Naive B cell (primary cell): ENCODE data around the gene NFX1. TPM values are rescaled to one million over a fixed set of nuclear protein-coding genes. Genes with fewer than 3 reads are reported as not detected.

ENCODE experiments used
- ATAC-seq, 2 donors: fragments of 150-1000 bp; cut with Tn5 transposase; 2 replicates each; pipeline ENCODE4 v1.10.0; 2021; ENCODE audit warnings: low read depth in 2 of 2, mild to moderate bottlenecking in 2 of 2, moderate library complexity in 2 of 2
- DNase-seq: peaks from one replicate; pipeline ENCODE4 v3.0.0; 2022
- H3K27ac Mint-ChIP-seq, 6 donors: one replicate each; pipeline ENCODE4 v1.8.0; 2020 to 2022; ENCODE audit warnings: mild to moderate bottlenecking in 6 of 6, mixed read lengths in 6 of 6, moderate library complexity in 5 of 6, inconsistent platforms in 2 of 6
- H3K27me3 Mint-ChIP-seq, 3 donors: one replicate each; pipeline ENCODE4 v1.8.0; 2021 to 2022; ENCODE audit warnings: mixed read lengths in 3 of 3, mild to moderate bottlenecking in 1 of 3
- H3K36me3 Mint-ChIP-seq, 2 donors: one replicate each; pipeline ENCODE4 v1.8.0; 2020 to 2022; ENCODE audit warnings: mixed read lengths in 2 of 2, inconsistent platforms in 1 of 2, mild to moderate bottlenecking in 1 of 2
- H3K4me1 Mint-ChIP-seq, 3 donors: one replicate each; pipeline ENCODE4 v1.8.0; 2020 to 2022; ENCODE audit warnings: mixed read lengths in 3 of 3, inconsistent platforms in 1 of 3, mild to moderate bottlenecking in 1 of 3, moderate library complexity in 1 of 3
- H3K4me3 Mint-ChIP-seq, 8 donors: one replicate each; pipeline ENCODE4 v1.8.0; 2020 to 2022; ENCODE audit warnings: mild to moderate bottlenecking in 8 of 8, mixed read lengths in 8 of 8, moderate library complexity in 8 of 8, inconsistent platforms in 2 of 8
- H3K9me3 Mint-ChIP-seq, 7 donors: one replicate each; pipeline ENCODE4 v1.8.0; 2020 to 2022; ENCODE audit warnings: mixed read lengths in 7 of 7, mild to moderate bottlenecking in 5 of 7, inconsistent platforms in 2 of 7, moderate library complexity in 1 of 7
- polyA plus RNA-seq, 6 donors: library from polyadenylated mRNA; unstranded; fragments of 300-500 nt; fragmentation: Illumina TruSeq; gene quantifications; one replicate each; pipeline ENCODE4 v1.2.3, GENCODE V29; 2021; ENCODE audit warnings: low read depth in 6 of 6

Gene NFX1
- polyA plus RNA-seq, 6 donors from 2014 or later, result 25.7 to 59.9 (median 41.2) TPM

GRCh38 chr9:33256236-33256635 lies 34.1 kb upstream of the NFX1 start:
- peaks cover 34 to 39% of the 10 kb centered on the region in 2 donors for H3K36me3 Mint-ChIP-seq

GRCh38 chr9:33257276-33257675 lies 33.0 kb upstream of the NFX1 start:
- H3K4me3 Mint-ChIP-seq, result no peak overlapping the region
- peaks cover 33 to 39% of the 10 kb centered on the region in 2 donors for H3K36me3 Mint-ChIP-seq
- H3K9me3 Mint-ChIP-seq, result no peaks in the 10 kb centered on the region
- H3K4me1 Mint-ChIP-seq, result peaks cover 3 to 10% (median 3%) of the 10 kb centered on the region in 3 donors
- no peak overlapping the region for H3K27ac Mint-ChIP-seq
- no peaks in the 10 kb centered on the region for H3K27me3 Mint-ChIP-seq
- no peak for ATAC-seq
- DNase-seq, result no peak

More at GRCh38 chr9:33256236-33256635, 34.1 kb upstream of the NFX1 start:
- no peaks in the 10 kb centered on the region for H3K27me3 Mint-ChIP-seq
- DNase-seq (no peak), ATAC-seq (no peak)
- H3K4me3 Mint-ChIP-seq, result no peak overlapping the region
- H3K27ac Mint-ChIP-seq, result peak overlapping the region in 1 of 6 donors; percentile 39
- H3K9me3 Mint-ChIP-seq, result no peaks in the 10 kb centered on the region
- peaks cover 3 to 10% (median 3%) of the 10 kb centered on the region in 3 donors for H3K4me1 Mint-ChIP-seq

- Mint-ChIP-seq H3K27me3 (no peaks in the 10 kb centered on the region), H3K4me1 (peaks cover 23 to 26% (median 25%) of the 10 kb centered on the region in 3 donors), H3K9me3 (no peaks in the 10 kb centered on the region), H3K36me3 (peaks cover 24 to 31% of the 10 kb centered on the region in 2 donors), H3K27ac (peak overlapping the region in 1 of 6 donors; percentile 47), H3K4me3 (peak overlapping the region in 1 of 8 donors; percentile 15)
- ATAC-seq (no peak), DNase-seq (no peak)
These were observed 29.9 kb upstream of the NFX1 start for GRCh38 chr9:33260372-33260771.

- Mint-ChIP-seq H3K36me3 (peaks cover 13 to 17% of the 10 kb centered on the region in 2 donors), H3K4me1 (peaks cover 37 to 38% (median 38%) of the 10 kb centered on the region in 3 donors), H3K4me3 (peak overlapping the region; percentile 81 to 99 (median 92)), H3K27me3 (no peaks in the 10 kb centered on the region), H3K27ac (peak overlapping the region; percentile 58 to 97 (median 94)), H3K9me3 (no peaks in the 10 kb centered on the region)
- ATAC-seq (no peak), DNase-seq (no peak)
These were observed 26.9 kb upstream of the NFX1 start for GRCh38 chr9:33263131-33264002.

- Mint-ChIP-seq H3K4me1 (peaks cover 36 to 38% (median 38%) of the 10 kb centered on the region in 3 donors), H3K27me3 (no peaks in the 10 kb centered on the region), H3K36me3 (peaks cover 13% of the 10 kb centered on the region in 2 donors), H3K4me3 (peak overlapping the region; percentile 81 to 99 (median 92)), H3K27ac (peak overlapping the region; percentile 58 to 97 (median 94)), H3K9me3 (no peaks in the 10 kb centered on the region)
- DNase-seq (peak; percentile 50), ATAC-seq (peak in 1 of 2 donors; percentile 8)
These were observed 26.3 kb upstream of the NFX1 start for GRCh38 chr9:33264003-33264472.

GRCh38 chr9:33264473-33265177 lies 25.7 kb upstream of the NFX1 start, which contains the start of the genes BAG1 and CHMP5:
BAG1 (minus strand) TSS chr9:33264708.
CHMP5 (plus strand) TSS chr9:33265049; CDS start chr9:33265079, 30 bp downstream.
- peak within 1 kb of the TSS; percentile 96 to 99 (median 99) for H3K27ac Mint-ChIP-seq
- DNase-seq (peak; percentile 98), ATAC-seq (peak; percentile 85)
- H3K9me3 Mint-ChIP-seq, result no peaks in the 10 kb centered on the region
- peaks cover 11% of the 10 kb centered on the region in 2 donors for H3K36me3 Mint-ChIP-seq
- peak within 1 kb of the TSS; percentile 81 to 99 (median 95) for H3K4me3 Mint-ChIP-seq
- H3K27me3 Mint-ChIP-seq, result no peaks in the 10 kb centered on the region
- peaks cover 36 to 38% (median 36%) of the 10 kb centered on the region in 3 donors for H3K4me1 Mint-ChIP-seq

- peaks cover 33 to 36% (median 36%) of the 10 kb centered on the region in 3 donors for H3K4me1 Mint-ChIP-seq
- no peak for ATAC-seq
These were observed 25.0 kb upstream of the NFX1 start for GRCh38 chr9:33265211-33265865.

DNA sequence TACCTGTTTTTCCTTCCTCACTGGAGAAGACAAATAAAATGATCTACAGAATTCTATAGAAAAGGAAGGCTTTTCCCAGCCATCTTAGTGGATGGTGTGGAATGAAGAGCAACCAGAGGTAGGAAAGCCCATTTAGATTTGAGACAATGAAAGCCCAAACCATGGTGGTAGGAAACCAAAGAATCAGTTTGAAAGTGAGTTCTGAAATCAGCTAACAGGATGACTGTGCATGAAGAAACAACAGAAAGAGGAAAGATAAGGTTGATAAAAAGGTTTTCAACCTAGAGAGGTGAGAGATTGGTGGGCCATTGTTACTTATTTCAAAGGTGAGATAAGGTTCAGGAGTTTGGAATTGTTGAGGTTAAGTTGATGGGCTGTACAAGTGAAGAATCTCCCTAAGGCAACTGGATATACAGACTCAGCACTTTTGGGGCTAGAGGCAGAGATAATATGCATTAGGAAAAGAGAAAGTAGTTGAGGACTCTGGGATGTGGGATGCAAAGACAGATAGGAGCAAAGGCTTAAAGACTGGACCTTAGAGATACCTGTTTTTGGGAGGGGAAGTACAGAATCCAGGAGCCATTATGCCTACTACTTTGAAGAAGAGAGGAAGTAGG lies 23.1 kb upstream of the NFX1 start:
- DNase-seq, result no peak
- Mint-ChIP-seq H3K9me3 (no peaks in the 10 kb centered on the region), H3K27ac (peak overlapping the region in 4 of 6 donors; percentile 1 to 44 (median 20)), H3K4me3 (peak overlapping the region in 2 of 8 donors; percentile 27 to 90), H3K4me1 (peaks cover 33 to 36% (median 35%) of the 10 kb centered on the region in 3 donors), H3K27me3 (no peaks in the 10 kb centered on the region), H3K36me3 (peaks cover 8 to 13% of the 10 kb centered on the region in 2 donors)
- no peak for ATAC-seq

More at GRCh38 chr9:33265211-33265865, 25.0 kb upstream of the NFX1 start:
- H3K4me3 Mint-ChIP-seq, result peak overlapping the region; percentile 81 to 97 (median 95)
- H3K36me3 Mint-ChIP-seq, result peaks cover 3 to 5% of the 10 kb centered on the region in 2 donors
- no peak for DNase-seq
- no peaks in the 10 kb centered on the region for H3K9me3 Mint-ChIP-seq
- H3K27me3 Mint-ChIP-seq, result no peaks in the 10 kb centered on the region
- H3K27ac Mint-ChIP-seq, result peak overlapping the region; percentile 96 to 99 (median 99)

DNA sequence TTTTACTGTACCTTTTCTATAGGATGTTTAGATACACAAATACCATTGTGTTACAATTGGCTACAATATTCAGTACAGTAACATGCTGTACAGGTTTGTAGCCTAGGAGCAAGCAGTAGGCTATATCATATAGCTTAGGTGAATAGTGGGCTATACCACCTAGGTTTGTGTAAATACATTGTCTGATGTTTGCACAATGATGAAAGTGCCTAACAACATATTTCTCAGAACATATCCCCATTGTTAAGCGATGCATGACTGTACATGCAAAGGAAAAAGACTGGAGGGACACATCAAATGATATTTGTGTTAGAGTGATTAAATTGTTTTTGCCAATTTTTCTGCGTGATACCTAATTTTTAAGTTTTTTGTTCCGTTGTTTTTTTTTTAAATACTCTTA lies 20.2 kb upstream of the NFX1 start:
- no peaks in the 10 kb centered on the region for H3K27me3 Mint-ChIP-seq

GRCh38 chr9:33272061-33272460 lies 18.3 kb upstream of the NFX1 start:
- Mint-ChIP-seq H3K36me3 (peaks cover 20 to 24% of the 10 kb centered on the region in 2 donors), H3K27ac (no peak overlapping the region), H3K4me1 (peaks cover 1 to 5% (median 4%) of the 10 kb centered on the region in 3 donors), H3K27me3 (no peaks in the 10 kb centered on the region), H3K4me3 (peak overlapping the region in 1 of 8 donors; percentile 6), H3K9me3 (no peaks in the 10 kb centered on the region)
- DNase-seq (no peak), ATAC-seq (no peak)

More for the DNA sequence above, 20.2 kb upstream of the NFX1 start:
- ATAC-seq, result no peak
- no peak overlapping the region for H3K27ac Mint-ChIP-seq
- H3K36me3 Mint-ChIP-seq, result peaks cover 13 to 15% of the 10 kb centered on the region in 2 donors
- no peak for DNase-seq
- peaks cover 16 to 21% (median 18%) of the 10 kb centered on the region in 3 donors for H3K4me1 Mint-ChIP-seq
- no peak overlapping the region for H3K4me3 Mint-ChIP-seq
- H3K9me3 Mint-ChIP-seq, result no peaks in the 10 kb centered on the region

GRCh38 chr9:33273266-33273971 lies 16.9 kb upstream of the NFX1 start:
- Mint-ChIP-seq H3K4me1 (peaks cover 0 to 5% (median 0%) of the 10 kb centered on the region in 3 donors), H3K27ac (peak overlapping the region in 1 of 6 donors; percentile 89), H3K9me3 (no peaks in the 10 kb centered on the region), H3K4me3 (no peak overlapping the region), H3K36me3 (peaks cover 33 to 34% of the 10 kb centered on the region in 2 donors), H3K27me3 (no peaks in the 10 kb centered on the region)
- DNase-seq, result no peak
- ATAC-seq, result no peak

GRCh38 chr9:33273972-33274328 lies 16.4 kb upstream of the NFX1 start:
- peaks cover 34% of the 10 kb centered on the region in 2 donors for H3K36me3 Mint-ChIP-seq
- H3K4me3 Mint-ChIP-seq, result no peak overlapping the region
- H3K9me3 Mint-ChIP-seq, result no peaks in the 10 kb centered on the region
- H3K4me1 Mint-ChIP-seq, result peaks cover 0 to 5% (median 0%) of the 10 kb centered on the region in 3 donors
- no peaks in the 10 kb centered on the region for H3K27me3 Mint-ChIP-seq
- ATAC-seq (no peak), DNase-seq (no peak)
- peak overlapping the region in 2 of 6 donors; percentile 52 to 81 for H3K27ac Mint-ChIP-seq
